Rectal smooth muscle tissue (tissue), 1 donor: ENCODE measurements around the gene CDH3.
A peak's percentile ranks its signal among the peaks of the same experiment; 100 is the strongest.

Source experiments
- H3K27ac ChIP-seq: one replicate; pipeline ENCODE4 v1.7.0; 2013; ENCODE audit warnings: low read depth, low read length, inconsistent platforms
- H3K27me3 ChIP-seq: one replicate; pipeline ENCODE4 v1.7.0; 2013; ENCODE audit warnings: low read length; ENCODE audit not compliant: control insufficient read depth, insufficient read depth
- H3K36me3 ChIP-seq: one replicate; pipeline ENCODE4 v1.7.0; 2013; ENCODE audit warnings: low read length; ENCODE audit not compliant: control insufficient read depth, insufficient read depth
- H3K4me1 ChIP-seq: one replicate; pipeline ENCODE4 v1.7.0; 2013; ENCODE audit warnings: low read length; ENCODE audit not compliant: control insufficient read depth, insufficient read depth
- H3K4me3 ChIP-seq: one replicate; pipeline ENCODE4 v1.7.0; 2013; ENCODE audit warnings: low read length
- H3K9ac ChIP-seq: one replicate; pipeline ENCODE4 v1.7.0; 2013; ENCODE audit warnings: low read length

Gene CDH3

DNA sequence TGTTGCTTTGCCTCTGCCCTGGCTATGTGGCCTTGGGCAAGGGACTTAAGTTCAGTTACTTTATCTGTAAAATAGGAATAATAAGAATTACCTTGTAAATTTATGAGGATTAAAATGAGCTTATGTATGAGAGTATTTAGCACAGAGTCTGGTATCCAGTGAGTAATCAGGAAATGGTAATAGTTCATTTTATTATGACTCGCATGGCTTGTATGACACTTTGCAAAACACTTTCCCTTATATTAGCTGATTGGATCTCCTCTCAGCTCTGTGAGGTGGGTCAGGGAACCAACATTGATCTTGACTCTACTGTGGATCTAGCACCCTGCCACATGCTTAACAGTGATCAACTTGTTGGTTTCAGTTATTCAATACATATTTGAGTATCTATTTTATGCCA, 8.3 kb upstream of the CDH3 start:
- no peaks in the 10 kb centered on the region for H3K36me3 ChIP-seq
- no peak overlapping the region for H3K27ac ChIP-seq
- H3K4me3 ChIP-seq, result no peak overlapping the region
- H3K4me1 ChIP-seq, result no peaks in the 10 kb centered on the region
- H3K9ac ChIP-seq, result no peak overlapping the region
- H3K27me3 ChIP-seq, result no peaks in the 10 kb centered on the region

- Histone ChIP-seq H3K27me3 (peaks cover 24% of the 10 kb centered on the region), H3K36me3 (no peaks in the 10 kb centered on the region), H3K4me1 (no peaks in the 10 kb centered on the region), H3K27ac (no peak overlapping the region), H3K9ac (no peak overlapping the region), H3K4me3 (no peak overlapping the region)
Measured at GRCh38 chr16:68640972-68641371, 4.1 kb upstream of the CDH3 start.

DNA sequence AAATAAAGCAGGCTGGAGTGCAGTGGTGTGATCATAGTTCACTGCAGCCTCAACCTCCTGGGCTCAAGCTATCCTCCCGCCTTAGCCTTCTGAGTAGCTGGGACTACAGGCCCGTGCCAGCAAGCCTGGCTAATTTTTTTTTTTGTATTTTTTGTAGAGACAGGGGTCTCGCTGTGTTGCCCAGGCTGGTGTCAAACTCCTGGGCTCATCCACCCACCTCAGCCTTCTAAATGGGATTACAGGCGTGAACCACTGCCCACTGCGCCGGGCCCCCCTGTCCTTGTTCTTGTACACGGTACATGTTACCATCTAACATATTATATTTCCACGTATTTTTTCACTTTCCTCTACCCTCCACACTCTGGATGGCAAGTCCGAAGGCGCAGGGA, 3.1 kb upstream of the CDH3 start:
- no peak overlapping the region for H3K9ac ChIP-seq
- no peaks in the 10 kb centered on the region for H3K36me3 ChIP-seq
- no peaks in the 10 kb centered on the region for H3K4me1 ChIP-seq
- H3K27me3 ChIP-seq, result peaks cover 27% of the 10 kb centered on the region
- H3K27ac ChIP-seq, result no peak overlapping the region
- H3K4me3 ChIP-seq, result no peak overlapping the region

GRCh38 chr16:68642436-68643101, 2.5 kb upstream of the CDH3 start:
- Histone ChIP-seq H3K27ac (no peak overlapping the region), H3K27me3 (peaks cover 29% of the 10 kb centered on the region), H3K36me3 (no peaks in the 10 kb centered on the region), H3K4me1 (no peaks in the 10 kb centered on the region), H3K9ac (no peak overlapping the region), H3K4me3 (no peak overlapping the region)

- no peak overlapping the region for H3K4me3 ChIP-seq
- no peaks in the 10 kb centered on the region for H3K4me1 ChIP-seq
- no peaks in the 10 kb centered on the region for H3K36me3 ChIP-seq
- peaks cover 31% of the 10 kb centered on the region for H3K27me3 ChIP-seq
- no peak overlapping the region for H3K27ac ChIP-seq
- no peak overlapping the region for H3K9ac ChIP-seq
Measured at GRCh38 chr16:68643227-68643626, 1.9 kb upstream of the CDH3 start.

DNA sequence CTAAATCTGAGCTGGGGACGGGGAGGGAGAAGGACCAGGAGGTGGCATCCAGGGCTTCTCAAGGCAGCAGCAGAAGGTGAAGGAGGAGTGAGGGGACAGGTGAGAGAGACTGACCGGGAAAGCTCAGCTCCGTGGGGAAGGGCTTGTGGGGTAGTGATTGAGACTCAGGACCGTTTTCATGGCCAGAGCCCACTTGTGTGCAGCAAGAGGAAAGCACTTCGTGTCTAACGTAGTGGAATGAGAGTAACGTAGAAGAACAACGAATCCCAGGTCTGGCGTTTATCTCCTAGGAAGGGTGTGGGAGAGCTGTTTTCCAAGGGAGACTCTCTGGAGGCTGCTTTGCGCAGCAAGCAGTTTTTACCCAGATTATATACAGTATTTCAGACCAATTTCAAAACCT, 1.3 kb upstream of the CDH3 start:
- Histone ChIP-seq H3K36me3 (no peaks in the 10 kb centered on the region), H3K9ac (no peak overlapping the region), H3K4me3 (no peak overlapping the region), H3K4me1 (no peaks in the 10 kb centered on the region), H3K27me3 (peaks cover 31% of the 10 kb centered on the region), H3K27ac (no peak overlapping the region)

GRCh38 chr16:68644296-68644695, 814 bp upstream of the CDH3 start:
- Histone ChIP-seq H3K4me1 (no peaks in the 10 kb centered on the region), H3K27me3 (peaks cover 31% of the 10 kb centered on the region), H3K9ac (no peak overlapping the region), H3K36me3 (no peaks in the 10 kb centered on the region), H3K4me3 (no peak overlapping the region), H3K27ac (no peak overlapping the region)

- no peaks in the 10 kb centered on the region for H3K4me1 ChIP-seq
- peaks cover 31% of the 10 kb centered on the region for H3K27me3 ChIP-seq
- H3K27ac ChIP-seq, result no peak overlapping the region
- peak overlapping the region; percentile 37 for H3K4me3 ChIP-seq
- H3K36me3 ChIP-seq, result no peaks in the 10 kb centered on the region
- no peak overlapping the region for H3K9ac ChIP-seq
Measured at GRCh38 chr16:68645494-68646388, 631 bp downstream of the CDH3 start.

DNA sequence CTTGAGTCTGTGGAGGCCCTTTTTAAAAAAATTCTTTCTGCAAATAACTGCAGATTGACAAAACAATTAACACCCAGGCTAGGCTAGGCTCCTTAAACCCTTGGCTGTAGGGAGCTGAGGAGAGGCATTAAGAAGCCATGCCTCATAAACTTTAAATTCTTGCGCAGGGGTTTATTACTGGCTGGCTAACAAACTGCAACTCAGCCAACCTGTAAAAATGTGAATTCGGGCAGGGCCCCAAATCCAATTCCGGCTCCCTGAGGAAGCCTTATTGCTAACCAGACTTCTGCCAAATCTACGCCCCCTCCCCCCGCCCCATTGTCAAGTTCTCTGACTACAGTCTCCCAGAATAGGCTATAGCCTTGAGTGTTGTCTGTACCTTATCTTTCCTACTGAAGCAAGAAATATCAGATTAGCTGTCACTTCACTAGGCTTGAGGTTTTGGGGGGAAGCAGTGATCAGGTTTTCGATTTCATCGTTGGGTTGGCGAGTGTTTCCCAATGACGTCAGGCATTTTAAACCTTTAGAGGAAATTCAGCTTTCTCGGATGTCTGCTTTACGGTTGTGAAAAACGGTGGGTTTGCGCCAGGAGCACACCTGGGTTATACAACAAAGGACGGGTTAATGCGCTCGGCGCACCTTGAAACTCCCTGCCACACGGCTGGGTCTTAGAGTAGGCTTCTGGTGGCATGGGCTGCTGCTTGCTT, 2.0 kb downstream of the CDH3 start:
- Histone ChIP-seq H3K36me3 (no peaks in the 10 kb centered on the region), H3K27me3 (peaks cover 30% of the 10 kb centered on the region), H3K9ac (no peak overlapping the region), H3K4me3 (no peak overlapping the region), H3K27ac (no peak overlapping the region), H3K4me1 (no peaks in the 10 kb centered on the region)

DNA sequence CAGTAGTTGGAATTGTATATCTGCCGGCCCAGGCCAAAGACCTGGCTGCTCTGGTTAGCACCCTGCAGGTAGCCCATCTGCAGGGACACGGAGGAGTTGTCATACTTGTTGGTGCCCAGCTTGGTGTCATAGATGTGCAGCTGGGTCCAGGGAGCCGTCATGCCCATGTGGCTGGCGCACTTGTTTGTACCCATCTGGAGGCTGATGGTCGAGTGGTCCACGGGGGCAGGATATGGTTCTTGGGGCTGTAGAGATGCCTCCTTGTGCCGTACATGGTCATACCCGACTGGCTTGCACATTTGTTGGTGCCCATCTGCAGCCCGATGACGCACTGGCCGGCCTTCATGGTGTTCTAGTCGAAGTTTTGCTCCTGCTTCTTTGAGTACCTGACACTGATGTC, 6.0 kb downstream of the CDH3 start:
- no peaks in the 10 kb centered on the region for H3K36me3 ChIP-seq

DNA sequence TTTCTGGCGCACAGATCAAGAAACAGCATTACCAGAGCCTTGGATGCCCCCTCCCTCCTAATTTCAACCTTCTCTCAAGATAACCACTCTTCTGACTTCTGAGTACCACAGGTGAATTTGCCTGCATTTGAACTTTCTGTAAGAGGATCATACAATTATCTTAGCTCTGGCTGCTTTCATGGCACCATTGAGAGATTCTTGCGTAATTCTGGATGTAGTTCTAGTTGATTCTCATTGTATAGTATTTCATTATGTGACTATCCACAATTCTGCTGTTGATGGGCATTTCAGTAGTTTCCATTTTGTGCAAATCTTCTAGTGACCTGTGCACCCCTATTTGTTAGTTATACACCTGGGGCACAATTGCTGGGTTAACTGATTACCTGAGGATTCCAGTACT, 7.5 kb downstream of the CDH3 start:
- Histone ChIP-seq H3K36me3 (no peaks in the 10 kb centered on the region), H3K27ac (no peak overlapping the region), H3K4me3 (no peak overlapping the region), H3K27me3 (peaks cover 1% of the 10 kb centered on the region), H3K9ac (no peak overlapping the region), H3K4me1 (no peaks in the 10 kb centered on the region)

More for the DNA sequence above, 6.0 kb downstream of the CDH3 start:
- peaks cover 6% of the 10 kb centered on the region for H3K27me3 ChIP-seq
- no peaks in the 10 kb centered on the region for H3K4me1 ChIP-seq
- H3K27ac ChIP-seq, result no peak overlapping the region
- H3K4me3 ChIP-seq, result no peak overlapping the region
- H3K9ac ChIP-seq, result no peak overlapping the region

DNA sequence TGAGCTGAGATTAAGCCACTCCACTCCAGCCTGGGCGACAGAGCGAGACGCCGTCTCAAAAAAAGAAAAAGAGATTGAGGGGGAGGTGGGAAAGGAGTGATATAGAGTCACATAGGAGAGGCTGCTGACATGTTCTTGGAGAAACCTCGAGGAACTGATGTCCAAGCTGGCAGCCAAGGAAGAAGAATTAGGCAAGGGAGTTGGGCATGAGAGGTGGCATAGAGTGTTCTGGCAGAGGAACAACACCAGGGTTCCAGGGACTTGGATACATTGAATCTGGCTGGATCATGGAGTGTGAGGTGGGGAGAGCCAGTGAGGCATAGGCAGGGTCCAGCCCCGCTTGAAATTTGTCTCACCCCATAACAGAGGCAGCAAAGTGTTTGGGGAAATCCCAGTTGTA, 10.7 kb downstream of the CDH3 start:
- H3K4me1 ChIP-seq, result no peaks in the 10 kb centered on the region
- no peaks in the 10 kb centered on the region for H3K36me3 ChIP-seq
- H3K4me3 ChIP-seq, result no peak overlapping the region
- no peaks in the 10 kb centered on the region for H3K27me3 ChIP-seq
- H3K27ac ChIP-seq, result no peak overlapping the region
- no peak overlapping the region for H3K9ac ChIP-seq
